CD1c-positive myeloid dendritic cell (primary cell): ENCODE measurements around the gene ATP23.
A peak's percentile ranks its signal among the peaks of the same experiment; 100 is the strongest.

Experiments
- DNase-seq: peaks from one replicate; pipeline ENCODE4 v3.0.0-alpha.2; 2016; ENCODE audit errors: extremely low spot score

Gene ATP23

GRCh38 chr12:57908511-57908910 lies 32.9 kb upstream of the ATP23 start:
- DNase-seq = no peak

GRCh38 chr12:57909056-57909455 lies 32.3 kb upstream of the ATP23 start:
- DNase-seq = no peak

- no peak for DNase-seq
Observed at GRCh38 chr12:57909611-57910010, 31.8 kb upstream of the ATP23 start.

GRCh38 chr12:57918147-57918546 lies 23.2 kb upstream of the ATP23 start:
- no peak for DNase-seq

GRCh38 chr12:57927086-57927485 lies 14.3 kb upstream of the ATP23 start:
- no peak for DNase-seq

GRCh38 chr12:57929092-57929830 lies 12.1 kb upstream of the ATP23 start:
- no peak for DNase-seq

- DNase-seq = no peak
Observed at GRCh38 chr12:57934819-57935218, 6.5 kb upstream of the ATP23 start.

- no peak for DNase-seq
Observed at GRCh38 chr12:57935331-57935730, 6.0 kb upstream of the ATP23 start.

- DNase-seq = peak; percentile 96
Observed at GRCh38 chr12:57935839-57936512, 5.4 kb upstream of the ATP23 start.

GRCh38 chr12:57936513-57936883 lies 4.9 kb upstream of the ATP23 start:
- no peak for DNase-seq

- DNase-seq = no peak
Observed at GRCh38 chr12:57939291-57939690, 2.1 kb upstream of the ATP23 start.

GRCh38 chr12:57940052-57940914 lies 1.1 kb upstream of the ATP23 start:
- no peak for DNase-seq

- DNase-seq = no peak
Observed at GRCh38 chr12:57940915-57941164, 527 bp upstream of the ATP23 start.

- DNase-seq = no peak
Observed at GRCh38 chr12:57943438-57944080, 2.2 kb downstream of the ATP23 start.

- DNase-seq = no peak
Observed at GRCh38 chr12:57944313-57945023, 3.1 kb downstream of the ATP23 start.

- no peak for DNase-seq
Observed at GRCh38 chr12:57952766-57953165, 11.4 kb downstream of the ATP23 start.

GRCh38 chr12:57954768-57955167 lies 13.4 kb downstream of the ATP23 start:
- no peak for DNase-seq

- DNase-seq = no peak
Observed at GRCh38 chr12:57958061-57958657, 16.8 kb downstream of the ATP23 start.

- no peak for DNase-seq
Observed at GRCh38 chr12:57964421-57964820, 23.1 kb downstream of the ATP23 start.

- DNase-seq = no peak
Observed at GRCh38 chr12:57965766-57966165, 24.4 kb downstream of the ATP23 start.

GRCh38 chr12:57966536-57966935 lies 25.2 kb downstream of the ATP23 start:
- no peak for DNase-seq
